PC-3 (cell line): ENCODE results near the gene MON1A.

ENCODE experiments used
- EZH2phosphoT487 ChIP-seq: fragments of 300-600 bp; sonication (generic); IDR thresholded peaks from 2 replicates; pipeline ENCODE4 v1.6.1; 2018; ENCODE audit warnings: mild to moderate bottlenecking, antibody characterized with exemption, low read length, borderline replicate concordance
- TF ChIP-seq, protein P1 (sequence below): fragments of 300-600 bp; sonication (generic); conservative IDR thresholded peaks from 2 replicates; pipeline ENCODE4 v1.5.1; 2017; ENCODE audit warnings: antibody characterized with exemption, low read depth, mild to moderate bottlenecking, low read length

DNA sequence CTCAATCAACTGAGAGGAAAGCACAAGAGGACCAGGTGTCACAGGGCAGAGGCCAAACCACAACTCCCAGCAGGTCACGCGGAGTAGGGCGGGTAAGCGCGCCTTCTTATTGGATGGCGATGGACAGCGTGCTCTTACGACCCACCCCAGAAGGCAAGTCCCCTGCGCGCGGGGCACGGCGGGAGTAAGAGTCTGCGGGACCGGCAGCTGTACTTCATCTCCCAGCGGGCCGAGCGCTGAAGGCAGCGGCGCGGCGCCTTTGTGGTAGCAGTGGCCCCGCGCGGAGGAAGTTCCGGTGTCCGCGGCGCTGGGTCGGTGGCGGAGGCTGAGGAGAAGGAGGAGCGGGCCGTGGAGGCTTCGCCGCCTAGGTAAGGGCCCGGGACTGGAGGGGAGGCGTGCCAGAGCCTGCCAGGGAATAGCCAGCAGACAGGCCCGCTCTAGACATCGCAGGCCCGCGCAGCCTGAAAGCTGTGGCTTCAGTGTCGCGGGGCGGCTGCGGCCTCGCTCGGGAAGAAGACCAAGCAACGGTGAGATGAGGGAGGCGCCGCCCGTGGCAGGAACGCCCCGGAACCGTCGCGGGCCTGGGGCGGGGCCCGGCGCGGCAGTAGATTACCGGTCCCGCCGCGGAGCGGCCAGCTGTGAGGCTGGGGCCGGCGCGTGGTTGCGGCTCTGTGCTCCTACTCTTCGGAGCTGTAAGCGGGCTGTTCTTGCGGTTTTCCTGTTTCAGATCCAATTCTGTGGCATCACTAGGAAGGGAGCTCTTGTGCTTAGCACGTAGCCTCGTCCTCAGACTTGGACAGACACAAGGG lies 10.5 kb upstream of the MON1A start, which contains the start of gene RBM6:
- TF ChIP-seq, protein P1, sequence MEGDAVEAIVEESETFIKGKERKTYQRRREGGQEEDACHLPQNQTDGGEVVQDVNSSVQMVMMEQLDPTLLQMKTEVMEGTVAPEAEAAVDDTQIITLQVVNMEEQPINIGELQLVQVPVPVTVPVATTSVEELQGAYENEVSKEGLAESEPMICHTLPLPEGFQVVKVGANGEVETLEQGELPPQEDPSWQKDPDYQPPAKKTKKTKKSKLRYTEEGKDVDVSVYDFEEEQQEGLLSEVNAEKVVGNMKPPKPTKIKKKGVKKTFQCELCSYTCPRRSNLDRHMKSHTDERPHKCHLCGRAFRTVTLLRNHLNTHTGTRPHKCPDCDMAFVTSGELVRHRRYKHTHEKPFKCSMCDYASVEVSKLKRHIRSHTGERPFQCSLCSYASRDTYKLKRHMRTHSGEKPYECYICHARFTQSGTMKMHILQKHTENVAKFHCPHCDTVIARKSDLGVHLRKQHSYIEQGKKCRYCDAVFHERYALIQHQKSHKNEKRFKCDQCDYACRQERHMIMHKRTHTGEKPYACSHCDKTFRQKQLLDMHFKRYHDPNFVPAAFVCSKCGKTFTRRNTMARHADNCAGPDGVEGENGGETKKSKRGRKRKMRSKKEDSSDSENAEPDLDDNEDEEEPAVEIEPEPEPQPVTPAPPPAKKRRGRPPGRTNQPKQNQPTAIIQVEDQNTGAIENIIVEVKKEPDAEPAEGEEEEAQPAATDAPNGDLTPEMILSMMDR = no peak
- TF ChIP-seq EZH2phosphoT487 = no peak
